OCI-LY7 (cell line): Measurements from ENCODE around the gene FIBP. TPM values are rescaled to one million over a fixed set of nuclear protein-coding genes. Genes with fewer than 3 reads are reported as not detected.

Source experiments
- BruUV-seq: library from RNA; stranded (reverse); fragments of 400-500 nt; replicated peaks from 2 replicates; lab custom pipeline; 2021; lab: Mats Ljungman, UMichigan
- CTCF ChIA-PET: fragments of 300-600 bp; sonication (Branson Sonifier 250); formaldehyde crosslinking; loops from one replicate; lab custom pipeline; 2022; ENCODE audit warnings: antibody characterized with exemption; ENCODE audit not compliant: unreplicated experiment; lab: Charles Lee
- POLR2A ChIA-PET: fragments of 300-600 bp; sonication (Branson Sonifier 250); formaldehyde crosslinking; loops from one replicate; lab custom pipeline; 2022; ENCODE audit warnings: antibody characterized with exemption; lab: Charles Lee
- DNase-seq: peaks from one replicate; pipeline ENCODE4 v3.0.0-alpha.2; 2015; ENCODE audit warnings: low spot score
- H2AFZ ChIP-seq: fragments of 200-600 bp; sonication (generic), shearing (Covaris generic); 2 replicates; pipeline ENCODE4 v1.6.1; 2014; ENCODE audit warnings: mild to moderate bottlenecking, antibody characterized with exemption, low read length, moderate library complexity
- H3K27ac ChIP-seq: fragments of 200-600 bp; sonication (generic); 2 replicates; pipeline ENCODE4 v1.5.1; 2014; ENCODE audit warnings: mixed run types, low read depth, mild to moderate bottlenecking, moderate library complexity, low read length, inconsistent platforms; ENCODE audit not compliant: poor library complexity, severe bottlenecking
- H3K36me3 ChIP-seq: fragments of 200-600 bp; sonication (generic); 2 replicates; pipeline ENCODE4 v1.6.1; 2014; ENCODE audit warnings: mild to moderate bottlenecking, antibody characterized with exemption, low read length, moderate library complexity, mixed read lengths; ENCODE audit not compliant: insufficient read depth
- H3K4me1 ChIP-seq: fragments of 200-600 bp; sonication (generic); 2 replicates; pipeline ENCODE4 v1.5.1; 2014; ENCODE audit warnings: mild to moderate bottlenecking, low read length; ENCODE audit not compliant: insufficient read depth, poor library complexity, severe bottlenecking
- H3K4me2 ChIP-seq: fragments of 200-600 bp; sonication (generic); 2 replicates; pipeline ENCODE4 v1.6.1; 2014; ENCODE audit warnings: mild to moderate bottlenecking, low read length
- H3K4me3 ChIP-seq: fragments of 200-600 bp; sonication (generic); 2 replicates; pipeline ENCODE4 v1.5.1; 2014; ENCODE audit warnings: mild to moderate bottlenecking, low read depth, low read length; ENCODE audit not compliant: poor library complexity, severe bottlenecking
- H3K79me2 ChIP-seq: fragments of 200-600 bp; sonication (generic); 2 replicates; pipeline ENCODE4 v1.6.1; 2016; ENCODE audit warnings: low read depth, mild to moderate bottlenecking, low read length, moderate library complexity, mixed read lengths; ENCODE audit not compliant: insufficient read depth
- H3K9me2 ChIP-seq: fragments of 200-600 bp; sonication (generic); 2 replicates; pipeline ENCODE4 v1.6.1; 2016; ENCODE audit warnings: mild to moderate bottlenecking, low read length, mixed read lengths; ENCODE audit not compliant: insufficient read depth
- H3K9me3 ChIP-seq: fragments of 200-600 bp; sonication (generic); 2 replicates; pipeline ENCODE4 v1.6.1; 2014; ENCODE audit warnings: mild to moderate bottlenecking, mixed run types, low read length, mixed read lengths
- H4K20me1 ChIP-seq: fragments of 200-600 bp; sonication (generic); 2 replicates; pipeline ENCODE4 v1.6.1; 2014; ENCODE audit warnings: mild to moderate bottlenecking, antibody characterized with exemption, low read length, moderate library complexity, mixed read lengths; ENCODE audit not compliant: insufficient read depth
- CTCF ChIP-seq: fragments of 200-600 bp; sonication (generic); conservative IDR thresholded peaks from 2 replicates; pipeline ENCODE4 v1.5.1; 2014; ENCODE audit warnings: mild to moderate bottlenecking, antibody characterized with exemption, low read length, moderate library complexity, mixed read lengths
- EZH2phosphoT487 ChIP-seq: fragments of 200-600 bp; sonication (generic); IDR thresholded peaks from 2 replicates; pipeline ENCODE4 v1.6.1; 2018; ENCODE audit warnings: low read depth, borderline replicate concordance, mild to moderate bottlenecking, mixed run types, antibody characterized with exemption, low read length, moderate library complexity, mixed read lengths
- intact Hi-C: fragments of 100-400 bp; cut with micrococcal nuclease; formaldehyde crosslinking; loops from one replicate; pipeline ENCODE4 v1.10.0; 2022; ENCODE audit not compliant: unreplicated experiment
- total RNA-seq, 2 experiments: library from RNA; depleted of rRNA in 1 of 2; stranded (reverse); fragments of >200 nt in 1 of 2; shearing (Covaris generic) in 1 of 2; gene quantifications; 2 replicates each; pipeline ENCODE4 v1.2.3, GENCODE V29; 2014 to 2022

Gene FIBP
- total RNA-seq, 2 experiments from 2014 or later, result 97.3 to 184 TPM

- ChIA-PET CTCF (no interaction called here), POLR2A (interaction anchor here (0.6 to 1.4 kb wide), 2 partner anchors 21 to 45 kb away, joined by 3 to 7 read pairs; partner anchors contain the start of gene FIBP)
- no peak overlapping the region for H3K4me2 ChIP-seq
- no peak for TF ChIP-seq CTCF
- no peak for TF ChIP-seq EZH2phosphoT487
- H4K20me1 ChIP-seq, result no peaks in the 10 kb centered on the region
- no peak overlapping the region for H3K27ac ChIP-seq
- no peak for DNase-seq
- H3K4me1 ChIP-seq, result peaks cover 25% of the 10 kb centered on the region
- H3K9me2 ChIP-seq, result no peaks in the 10 kb centered on the region
- no peak overlapping the region for H3K4me3 ChIP-seq
- peaks cover 42% of the 10 kb centered on the region for H3K36me3 ChIP-seq
- H3K79me2 ChIP-seq, result no peaks in the 10 kb centered on the region
- no peak overlapping the region for H2AFZ ChIP-seq
- intact Hi-C loops, result no loop called here
- H3K9me3 ChIP-seq, result no peaks in the 10 kb centered on the region
- BruUV-seq, result no TSS peak
Observed at GRCh38 chr11:65868076-65868667, 20.1 kb downstream of the FIBP start.

- DNase-seq, result peak; percentile 54
- Histone ChIP-seq H3K27ac (peak overlapping the region; percentile 28), H3K9me2 (no peaks in the 10 kb centered on the region), H3K4me2 (peak overlapping the region; percentile 15; the same call in 1 of the 2 replicates), H4K20me1 (no peaks in the 10 kb centered on the region), H2AFZ (no peak overlapping the region), H3K79me2 (no peaks in the 10 kb centered on the region), H3K4me1 (peaks cover 21% of the 10 kb centered on the region), H3K4me3 (no peak overlapping the region), H3K9me3 (no peaks in the 10 kb centered on the region), H3K36me3 (peaks cover 49% of the 10 kb centered on the region)
- ChIA-PET POLR2A (interaction anchor here (1.5 kb wide), 1 partner anchor 21 kb away, joined by 3 read pairs; the partner anchor contains the start of gene FIBP), CTCF (no interaction called here)
- intact Hi-C loops, result no loop called here
- BruUV-seq, result no TSS peak
- TF ChIP-seq CTCF, result no peak
Observed at GRCh38 chr11:65867284-65868071, 20.8 kb downstream of the FIBP start.
